WTC11 (cell line): ENCODE results near the gene CEACAM8. TPM values are rescaled to one million over a fixed set of nuclear protein-coding genes. Genes with fewer than 3 reads are reported as not detected.
"Not testable (repeated sequence)": the region's sequence is repeated elsewhere in the genome, so short reads cannot be mapped to it uniquely, and the experiment has no call there.

Experiments used
- ATAC-seq: fragments of 200-7000 bp; cut with Tn5 transposase; 2 replicates; pipeline ENCODE4 v1.10.0; 2021; ENCODE audit warnings: mild to moderate bottlenecking, moderate library complexity
- Bru-seq: library from RNA; stranded (reverse); fragments of 400-500 nt; gene quantifications from one replicate; lab custom pipeline; 2021; lab: Mats Ljungman, UMichigan
- CTCF ChIA-PET: fragments of 300-600 bp; sonication (Branson Sonifier 250); formaldehyde crosslinking; loops from one replicate; lab custom pipeline; 2021; ENCODE audit warnings: antibody characterized with exemption; lab: Charles Lee
- POLR2A ChIA-PET: fragments of 350-600 bp; sonication (Branson Sonifier 250); formaldehyde crosslinking; loops from one replicate; lab custom pipeline; 2021; ENCODE audit warnings: antibody characterized with exemption; lab: Charles Lee
- DNase-seq: peaks from one replicate; pipeline ENCODE4 v3.0.0; 2021; ENCODE audit warnings: low spot score
- H3K27ac Mint-ChIP-seq: 2 replicates; pipeline ENCODE4 v1.8.0; 2021; ENCODE audit warnings: mixed read lengths
- H3K27me3 Mint-ChIP-seq: 2 replicates; pipeline ENCODE4 v1.8.0; 2021; ENCODE audit warnings: low read depth, mild to moderate bottlenecking, moderate library complexity, mixed read lengths
- H3K36me3 Mint-ChIP-seq: 2 replicates; pipeline ENCODE4 v1.8.0; 2021; ENCODE audit warnings: mixed read lengths
- H3K4me1 Mint-ChIP-seq: 2 replicates; pipeline ENCODE4 v1.8.0; 2022; ENCODE audit warnings: mixed read lengths
- H3K4me3 Mint-ChIP-seq: 2 replicates; pipeline ENCODE4 v1.8.0; 2021; ENCODE audit warnings: mild to moderate bottlenecking, moderate library complexity, mixed read lengths
- H3K9me3 Mint-ChIP-seq: 2 replicates; pipeline ENCODE4 v1.8.0; 2021; ENCODE audit warnings: mixed read lengths
- ATF1 ChIP-seq: sonication (generic); formaldehyde crosslinking; IDR thresholded peaks from 2 replicates; pipeline ENCODE4 v1.8.1; 2023; ENCODE audit warnings: mild to moderate bottlenecking, moderate library complexity, missing genetic modification reagents
- NFATC4 ChIP-seq: fragments of 250-450 bp; sonication (Bioruptor Pico); IDR thresholded peaks from 2 replicates; pipeline ENCODE4 v1.9.0; 2021; ENCODE audit warnings: mild to moderate bottlenecking
- SMAD3 ChIP-seq: sonication (generic); formaldehyde crosslinking; IDR thresholded peaks from 2 replicates; pipeline ENCODE4 v1.8.0; 2022; ENCODE audit warnings: missing genetic modification reagents, mild to moderate bottlenecking, borderline replicate concordance
- SOX15 ChIP-seq: fragments of 250-450 bp; sonication (Bioruptor Pico); IDR thresholded peaks from 2 replicates; pipeline ENCODE4 v1.9.0; 2021; ENCODE audit warnings: mild to moderate bottlenecking
- ZBTB21 ChIP-seq: sonication (generic); formaldehyde crosslinking; IDR thresholded peaks from 2 replicates; pipeline ENCODE4 v1.8.1; 2023; ENCODE audit warnings: mild to moderate bottlenecking, missing genetic modification reagents, borderline replicate concordance
- ZNF263 ChIP-seq: sonication (generic); formaldehyde crosslinking; IDR thresholded peaks from 2 replicates; pipeline ENCODE4 v1.8.1; 2022; ENCODE audit warnings: low read depth, mild to moderate bottlenecking, moderate library complexity, missing genetic modification reagents
- long read RNA-seq, 3 experiments: library from RNA in 1 of 3; library from capped mRNA in 1 of 3; library from polyadenylated mRNA in 1 of 3; unstranded in 2 of 3; stranded (forward) in 1 of 3; transcript quantifications; one replicate each; pipeline ENCODE4 v2.0.0, GENCODE V29; 2021
- total RNA-seq: library from RNA; stranded (reverse); gene quantifications from 3 replicates; pipeline ENCODE4 v1.2.3, GENCODE V29; 2021
- TF ChIP-seq, protein P1 (sequence below): fragments of 250-450 bp; sonication (Bioruptor Pico); IDR thresholded peaks from 2 replicates; pipeline ENCODE4 v1.9.0; 2021; ENCODE audit warnings: mild to moderate bottlenecking
- TF ChIP-seq, protein P2 (sequence below): sonication (generic); formaldehyde crosslinking; IDR thresholded peaks from 2 replicates; pipeline ENCODE4 v1.8.1; 2022; ENCODE audit warnings: mild to moderate bottlenecking, missing genetic modification reagents, moderate library complexity, borderline replicate concordance
- TF ChIP-seq, protein P3 (sequence below): sonication (generic); formaldehyde crosslinking; IDR thresholded peaks from 2 replicates; pipeline ENCODE4 v1.8.1; 2023; ENCODE audit warnings: mild to moderate bottlenecking, missing genetic modification reagents
- TF ChIP-seq, protein P4 (sequence below): sonication (generic); formaldehyde crosslinking; conservative IDR thresholded peaks from 2 replicates; pipeline ENCODE4 v1.8.1; 2022; ENCODE audit warnings: mild to moderate bottlenecking, missing genetic modification reagents
- TF ChIP-seq, protein P5 (sequence below): fragments of 200-600 bp; IDR thresholded peaks from 2 replicates; pipeline ENCODE4 v1.8.0; 2022; ENCODE audit warnings: antibody characterized with exemption

The CEACAM8 gene
- total RNA-seq, result not detected in 3 replicates
- not detected for Bru-seq, nascent RNA
- long read RNA-seq, experiment 1, result 0 reads
- long read RNA-seq, experiment 2, result 0 reads
- long read RNA-seq, experiment 3, result 0 reads

DNA sequence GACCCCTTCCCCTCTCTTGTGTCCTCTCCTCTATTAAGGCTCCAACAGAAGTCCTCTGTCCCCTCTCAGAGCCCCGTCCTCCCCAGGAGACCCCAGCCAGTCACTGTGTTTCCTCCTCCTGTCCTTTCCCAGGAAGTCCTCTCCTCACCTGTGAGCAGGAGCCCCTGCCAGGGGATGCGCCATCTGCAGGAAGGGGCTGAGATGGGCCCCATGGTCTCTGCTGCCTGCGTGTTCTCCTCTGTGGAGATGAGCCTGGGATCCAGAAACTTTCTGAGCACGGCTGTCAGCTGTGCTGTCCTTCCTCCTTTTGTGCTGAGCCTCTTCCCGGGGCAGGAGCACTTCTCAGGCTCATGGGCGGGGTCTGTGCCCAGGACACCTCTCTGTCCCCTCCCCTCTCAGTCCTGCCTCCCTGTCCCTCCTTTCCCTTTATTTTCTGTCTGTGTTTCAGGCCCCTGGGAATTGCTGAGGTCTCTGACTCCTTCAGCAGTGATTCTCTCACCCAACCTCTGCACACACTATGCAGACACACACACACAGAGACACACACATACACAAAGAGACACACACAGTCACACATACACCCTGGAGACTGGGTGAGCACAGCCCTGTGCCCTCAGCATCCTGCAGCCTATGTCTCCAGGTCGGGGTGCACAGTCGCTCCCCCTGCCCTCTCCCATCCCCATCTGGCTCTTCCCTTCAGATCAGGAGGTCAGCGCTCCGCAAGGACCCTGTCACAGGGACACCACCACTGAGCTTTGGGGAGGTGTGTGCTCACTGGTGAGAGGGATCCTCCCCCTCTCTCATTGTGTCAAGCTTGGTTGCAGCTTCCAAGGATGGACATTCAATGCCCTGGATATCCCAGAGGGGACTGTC is at the start of gene CEACAM8:
CEACAM8 (minus strand) TSS at position 308 of the 873 bp plus-strand sequence; CDS start at position 212, 96 bp downstream.
- TF ChIP-seq, protein P1, sequence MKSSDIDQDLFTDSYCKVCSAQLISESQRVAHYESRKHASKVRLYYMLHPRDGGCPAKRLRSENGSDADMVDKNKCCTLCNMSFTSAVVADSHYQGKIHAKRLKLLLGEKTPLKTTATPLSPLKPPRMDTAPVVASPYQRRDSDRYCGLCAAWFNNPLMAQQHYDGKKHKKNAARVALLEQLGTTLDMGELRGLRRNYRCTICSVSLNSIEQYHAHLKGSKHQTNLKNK (CRISPR knock-in tag), result no peak
- TF ChIP-seq, protein P2, sequence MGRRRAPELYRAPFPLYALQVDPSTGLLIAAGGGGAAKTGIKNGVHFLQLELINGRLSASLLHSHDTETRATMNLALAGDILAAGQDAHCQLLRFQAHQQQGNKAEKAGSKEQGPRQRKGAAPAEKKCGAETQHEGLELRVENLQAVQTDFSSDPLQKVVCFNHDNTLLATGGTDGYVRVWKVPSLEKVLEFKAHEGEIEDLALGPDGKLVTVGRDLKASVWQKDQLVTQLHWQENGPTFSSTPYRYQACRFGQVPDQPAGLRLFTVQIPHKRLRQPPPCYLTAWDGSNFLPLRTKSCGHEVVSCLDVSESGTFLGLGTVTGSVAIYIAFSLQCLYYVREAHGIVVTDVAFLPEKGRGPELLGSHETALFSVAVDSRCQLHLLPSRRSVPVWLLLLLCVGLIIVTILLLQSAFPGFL (CRISPR knock-in tag), result no peak
- TF ChIP-seq NFATC4 (no peak), SMAD3 (CRISPR knock-in tag) (no peak), ZBTB21 (CRISPR knock-in tag) (no peak), ZNF263 (CRISPR knock-in tag) (peak; percentile 19; the same call in 1 of the 2 replicates)
- TF ChIP-seq, all 79 proteins: peak for 1
- DNase-seq (peak; percentile 36), ATAC-seq (peak; percentile 51)
- CTCF ChIA-PET, result interaction anchor here (1.0 to 3.3 kb wide), 5 partner anchors 11 to 154 kb away, joined by 3 to 24 read pairs (median 18); partner anchors contain the start of gene CXCL17
- POLR2A ChIA-PET, result no interaction called here
- no peak within 1 kb of the TSS for H3K27ac Mint-ChIP-seq
- H3K4me1 Mint-ChIP-seq, result peaks cover 11% of the 10 kb centered on the region
- H3K36me3 Mint-ChIP-seq, result no peaks in the 10 kb centered on the region
- H3K27me3 Mint-ChIP-seq, result peaks cover 9% of the 10 kb centered on the region
- no peak within 1 kb of the TSS for H3K4me3 Mint-ChIP-seq
- peaks cover 10% of the 10 kb centered on the region for H3K9me3 Mint-ChIP-seq

DNA sequence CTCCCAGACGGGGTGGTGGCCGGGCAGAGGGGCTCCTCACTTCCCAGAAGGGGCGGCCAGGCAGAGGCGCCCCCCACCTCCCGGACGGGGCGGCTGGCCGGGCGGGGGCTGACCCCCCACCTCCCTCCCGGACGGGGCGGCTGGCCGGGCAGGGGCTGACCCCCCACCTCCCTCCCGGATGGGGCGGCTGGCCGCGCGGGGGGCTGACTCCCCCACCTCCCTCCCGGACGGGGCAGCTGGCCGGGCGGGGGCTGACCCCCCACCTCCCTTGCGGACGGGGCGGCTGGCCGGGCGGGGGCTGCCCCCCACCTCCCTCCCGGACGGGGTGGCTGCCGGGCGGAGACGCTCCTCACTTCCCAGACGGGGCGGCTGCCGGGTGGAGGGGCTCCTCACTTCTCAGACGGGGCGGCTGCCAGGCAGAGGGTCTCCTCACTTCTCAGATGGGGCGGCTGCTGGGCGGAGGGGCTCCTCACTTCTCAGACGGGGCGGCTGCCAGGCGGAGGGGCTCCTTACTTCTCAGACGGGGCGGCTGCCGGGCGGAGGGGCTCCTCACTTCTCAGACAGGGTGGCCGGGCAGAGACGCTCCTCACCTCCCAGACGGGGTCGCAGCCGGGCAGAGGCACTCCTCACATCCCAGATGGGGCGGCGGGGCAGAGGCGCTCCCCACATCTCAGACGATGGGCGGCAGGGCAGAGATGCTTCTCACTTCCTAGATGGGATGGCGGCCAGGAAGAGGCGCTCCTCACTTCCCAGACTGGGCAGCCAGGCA is 44.8 kb upstream of the CEACAM8 start:
- H3K27ac Mint-ChIP-seq, H3K4me3 Mint-ChIP-seq, CTCF ChIA-PET, H3K4me1 Mint-ChIP-seq, DNase-seq, ATAC-seq, POLR2A ChIA-PET: not testable (repeated sequence)
- H3K9me3 Mint-ChIP-seq, result peaks cover 57% of the 10 kb centered on the region
- H3K36me3 Mint-ChIP-seq, result peaks cover 11% of the 10 kb centered on the region
- H3K27me3 Mint-ChIP-seq, result peaks cover 20% of the 10 kb centered on the region

DNA sequence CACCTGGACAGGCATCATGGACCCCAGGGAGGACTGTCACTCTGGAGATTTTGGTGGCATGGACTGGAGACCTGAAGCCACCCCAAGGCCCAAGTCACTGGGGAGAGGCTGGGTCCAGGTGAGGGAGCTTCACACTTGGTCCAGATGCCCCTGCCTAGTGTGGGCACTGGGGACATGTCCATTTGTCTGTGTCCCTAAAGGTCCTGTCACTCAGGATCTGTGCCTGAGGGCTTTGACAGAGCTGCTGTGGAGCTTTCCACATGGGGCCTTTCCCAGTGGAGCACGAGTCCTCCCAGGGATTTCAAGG is 40.5 kb upstream of the CEACAM8 start:
- POLR2A ChIA-PET, result no interaction called here

DNA sequence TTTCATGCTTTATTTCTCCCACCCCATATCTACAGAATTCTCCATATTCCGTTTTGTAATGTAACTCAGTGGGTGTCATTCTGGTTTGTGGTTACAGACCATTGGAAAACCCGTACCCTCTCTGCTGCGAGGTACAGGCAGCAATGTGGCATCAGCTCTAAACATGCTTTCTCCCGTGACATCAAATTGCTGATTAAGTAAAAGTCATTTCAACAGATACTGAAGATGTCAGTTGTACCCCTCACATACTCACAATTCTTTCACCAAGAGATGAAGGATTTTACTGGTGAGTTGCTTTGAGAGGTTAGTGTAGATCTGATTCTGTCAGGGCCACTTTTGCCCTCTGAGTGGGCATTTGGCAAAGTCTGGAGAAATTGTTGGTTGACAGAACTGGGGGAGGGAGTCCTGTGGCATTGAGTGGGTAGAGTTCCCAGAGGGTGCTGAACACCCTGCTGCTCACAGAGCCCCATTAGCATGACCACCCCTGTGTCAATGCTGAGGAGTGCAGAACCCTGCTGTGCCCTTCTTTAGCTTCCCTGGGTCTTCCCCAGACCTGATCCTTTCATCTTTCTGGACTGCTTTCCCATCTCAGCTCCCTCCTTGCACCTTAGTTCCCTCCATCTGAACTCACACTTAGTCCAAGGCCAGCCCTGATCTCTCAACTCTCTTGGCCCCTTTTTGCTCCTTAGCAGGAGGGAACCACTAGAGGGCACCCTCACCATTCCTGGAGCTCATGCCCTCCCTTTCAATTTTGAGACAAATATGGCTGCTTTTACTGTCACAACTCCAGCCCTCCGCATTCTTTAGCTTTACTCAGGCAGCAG is 39.9 kb upstream of the CEACAM8 start:
- H3K4me1 Mint-ChIP-seq, result no peaks in the 10 kb centered on the region
- ChIA-PET POLR2A (no interaction called here), CTCF (interaction anchor here (0.5 to 2.1 kb wide), 33 partner anchors 9 to 813 kb away, joined by 3 to 14 read pairs (median 4); no protein-coding TSS in a partner anchor)
- no peak overlapping the region for H3K4me3 Mint-ChIP-seq
- peaks cover 14% of the 10 kb centered on the region for H3K27me3 Mint-ChIP-seq
- H3K36me3 Mint-ChIP-seq, result peaks cover 4% of the 10 kb centered on the region
- ATAC-seq (peak; percentile 65), DNase-seq (peak; percentile 64)
- no peak overlapping the region for H3K27ac Mint-ChIP-seq
- H3K9me3 Mint-ChIP-seq, result peaks cover 31% of the 10 kb centered on the region
- TF ChIP-seq, protein P3, sequence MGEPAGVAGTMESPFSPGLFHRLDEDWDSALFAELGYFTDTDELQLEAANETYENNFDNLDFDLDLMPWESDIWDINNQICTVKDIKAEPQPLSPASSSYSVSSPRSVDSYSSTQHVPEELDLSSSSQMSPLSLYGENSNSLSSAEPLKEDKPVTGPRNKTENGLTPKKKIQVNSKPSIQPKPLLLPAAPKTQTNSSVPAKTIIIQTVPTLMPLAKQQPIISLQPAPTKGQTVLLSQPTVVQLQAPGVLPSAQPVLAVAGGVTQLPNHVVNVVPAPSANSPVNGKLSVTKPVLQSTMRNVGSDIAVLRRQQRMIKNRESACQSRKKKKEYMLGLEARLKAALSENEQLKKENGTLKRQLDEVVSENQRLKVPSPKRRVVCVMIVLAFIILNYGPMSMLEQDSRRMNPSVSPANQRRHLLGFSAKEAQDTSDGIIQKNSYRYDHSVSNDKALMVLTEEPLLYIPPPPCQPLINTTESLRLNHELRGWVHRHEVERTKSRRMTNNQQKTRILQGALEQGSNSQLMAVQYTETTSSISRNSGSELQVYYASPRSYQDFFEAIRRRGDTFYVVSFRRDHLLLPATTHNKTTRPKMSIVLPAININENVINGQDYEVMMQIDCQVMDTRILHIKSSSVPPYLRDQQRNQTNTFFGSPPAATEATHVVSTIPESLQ, result no peak
- TF ChIP-seq ATF1, result no peak
- TF ChIP-seq, protein P4, sequence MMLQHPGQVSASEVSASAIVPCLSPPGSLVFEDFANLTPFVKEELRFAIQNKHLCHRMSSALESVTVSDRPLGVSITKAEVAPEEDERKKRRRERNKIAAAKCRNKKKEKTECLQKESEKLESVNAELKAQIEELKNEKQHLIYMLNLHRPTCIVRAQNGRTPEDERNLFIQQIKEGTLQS, result no peak
- TF ChIP-seq, protein P5, sequence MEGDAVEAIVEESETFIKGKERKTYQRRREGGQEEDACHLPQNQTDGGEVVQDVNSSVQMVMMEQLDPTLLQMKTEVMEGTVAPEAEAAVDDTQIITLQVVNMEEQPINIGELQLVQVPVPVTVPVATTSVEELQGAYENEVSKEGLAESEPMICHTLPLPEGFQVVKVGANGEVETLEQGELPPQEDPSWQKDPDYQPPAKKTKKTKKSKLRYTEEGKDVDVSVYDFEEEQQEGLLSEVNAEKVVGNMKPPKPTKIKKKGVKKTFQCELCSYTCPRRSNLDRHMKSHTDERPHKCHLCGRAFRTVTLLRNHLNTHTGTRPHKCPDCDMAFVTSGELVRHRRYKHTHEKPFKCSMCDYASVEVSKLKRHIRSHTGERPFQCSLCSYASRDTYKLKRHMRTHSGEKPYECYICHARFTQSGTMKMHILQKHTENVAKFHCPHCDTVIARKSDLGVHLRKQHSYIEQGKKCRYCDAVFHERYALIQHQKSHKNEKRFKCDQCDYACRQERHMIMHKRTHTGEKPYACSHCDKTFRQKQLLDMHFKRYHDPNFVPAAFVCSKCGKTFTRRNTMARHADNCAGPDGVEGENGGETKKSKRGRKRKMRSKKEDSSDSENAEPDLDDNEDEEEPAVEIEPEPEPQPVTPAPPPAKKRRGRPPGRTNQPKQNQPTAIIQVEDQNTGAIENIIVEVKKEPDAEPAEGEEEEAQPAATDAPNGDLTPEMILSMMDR, result peak; percentile 52; the same call in 1 of the 2 replicates

More for the DNA sequence above, 40.5 kb upstream of the CEACAM8 start:
- H3K27me3 Mint-ChIP-seq, result peaks cover 12% of the 10 kb centered on the region
- DNase-seq (no peak), ATAC-seq (no peak)
- H3K4me1 Mint-ChIP-seq, result no peaks in the 10 kb centered on the region
- H3K27ac Mint-ChIP-seq, result no peak overlapping the region
- H3K9me3 Mint-ChIP-seq, result peaks cover 28% of the 10 kb centered on the region
- no peak overlapping the region for H3K4me3 Mint-ChIP-seq
- H3K36me3 Mint-ChIP-seq, result peaks cover 5% of the 10 kb centered on the region
- CTCF ChIA-PET, result interaction anchor here (0.5 to 2.1 kb wide), 33 partner anchors 8 to 814 kb away, joined by 3 to 14 read pairs (median 4); no protein-coding TSS in a partner anchor
- TF ChIP-seq SOX15 (CRISPR knock-in tag), result no peak
- TF ChIP-seq, protein P5, result peak; percentile 13; the same call in 1 of the 2 replicates
- TF ChIP-seq, all 79 proteins: peak for 1
